GM12872 (cell line): ENCODE results near the gene LYSMD3.

Experiments
- CTCF ChIP-seq: IDR thresholded peaks from 3 replicates; pipeline ENCODE4 v1.5.1; 2011; ENCODE audit warnings: low read depth, mild to moderate bottlenecking, low read length, moderate library complexity; ENCODE audit not compliant: insufficient read depth

LYSMD3 gene

GRCh38 chr5:90529939-90530677 lies 724 bp upstream of the LYSMD3 start:
- peak; percentile 64 for TF ChIP-seq CTCF

DNA sequence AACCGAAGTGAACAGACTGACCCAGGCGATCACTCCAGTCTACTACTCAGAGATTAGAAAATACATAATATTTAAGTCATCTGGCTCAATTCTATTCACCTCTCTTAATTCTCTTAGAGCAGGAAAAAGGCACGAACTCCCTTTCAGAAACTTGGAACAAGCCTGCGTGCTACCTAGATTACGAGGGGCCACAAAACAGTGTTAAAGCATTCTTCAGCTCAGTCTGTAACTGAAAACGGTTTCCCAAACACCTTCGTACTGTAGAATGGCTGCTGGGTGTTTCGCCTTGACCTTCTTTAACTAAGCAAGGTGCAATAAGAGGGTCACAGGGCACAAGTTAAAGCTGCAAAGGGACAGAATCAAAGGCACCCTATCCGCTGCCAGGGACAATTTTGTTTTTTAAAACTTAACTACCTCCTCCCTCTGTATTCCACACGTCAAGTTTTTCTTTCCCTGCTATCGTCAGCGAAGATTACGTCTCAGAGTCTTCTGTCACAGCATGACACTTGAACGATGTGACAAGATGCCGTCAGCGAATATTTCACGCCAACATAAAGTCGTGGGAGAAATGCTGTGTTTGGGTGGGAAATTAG lies 687 bp downstream of the LYSMD3 start:
- no peak for TF ChIP-seq CTCF

GRCh38 chr5:90519081-90519480 lies 10.3 kb downstream of the LYSMD3 start:
- TF ChIP-seq CTCF, result no peak

GRCh38 chr5:90518661-90519060 lies 10.7 kb downstream of the LYSMD3 start:
- TF ChIP-seq CTCF, result no peak

GRCh38 chr5:90514520-90514919 lies 14.9 kb downstream of the LYSMD3 start:
- TF ChIP-seq CTCF, result no peak

- no peak for TF ChIP-seq CTCF
Measured at GRCh38 chr5:90510438-90510837, 18.9 kb downstream of the LYSMD3 start.

GRCh38 chr5:90506221-90506620 lies 23.2 kb downstream of the LYSMD3 start:
- no peak for TF ChIP-seq CTCF
